SK-N-SH (cell line): ENCODE results near the gene MROH7. TPM values are rescaled to one million over a fixed set of nuclear protein-coding genes. Genes with fewer than 3 reads are reported as not detected.

ENCODE experiments used
- CTCF ChIA-PET: fragments of 300-600, 350-600 bp; formaldehyde crosslinking; extraction: SDS; loops from one replicate; lab custom pipeline; 2021; lab: Yijun Ruan, JAX
- POLR2A ChIA-PET: fragments of 350-600 bp; sonication (Branson Sonifier 250); formaldehyde crosslinking; extraction: SDS; loops from one replicate; lab custom pipeline; 2020; ENCODE audit warnings: antibody characterized with exemption, inconsistent platforms; lab: Yijun Ruan, JAX
- DNase-seq: peaks from one replicate; pipeline ENCODE4 v3.0.0; 2012
- H2AFZ ChIP-seq: fragments of 200-600 bp; sonication (generic); 2 replicates; pipeline ENCODE4 v1.8.1; 2016; ENCODE audit warnings: antibody characterized with exemption, mild to moderate bottlenecking, low read depth
- H3F3A ChIP-seq: fragments of 200-600 bp; sonication (generic); replicated peaks from 2 replicates; pipeline ENCODE3; 2016; ENCODE audit warnings: antibody characterized with exemption, mild to moderate bottlenecking; ENCODE audit not compliant: insufficient read depth
- H3K27ac ChIP-seq, 2 experiments: fragments of 200-500 bp in 1 of 2; fragments of 200-600 bp in 1 of 2; sonication (Bioruptor generic) in 1 of 2; sonication (generic), shearing (Covaris generic) in 1 of 2; 2 replicates each; pipeline versions ENCODE4 v1.5.1 to v1.6.1; 2014 to 2016; ENCODE audit warnings: low read depth in 2 of 2, inconsistent platforms in 1 of 2, low read length in 1 of 2, mild to moderate bottlenecking in 1 of 2, mixed read lengths in 1 of 2
- H3K27me3 ChIP-seq: fragments of 200-600 bp; sonication (generic), shearing (Covaris generic); 2 replicates; pipeline ENCODE4 v1.6.1; 2016; ENCODE audit warnings: mixed run types; ENCODE audit not compliant: insufficient read depth
- H3K36me3 ChIP-seq, 2 experiments: fragments of 200-500 bp in 1 of 2; fragments of 200-600 bp in 1 of 2; sonication (Bioruptor generic) in 1 of 2; sonication (generic) in 1 of 2; replicated peaks in 1 of 2; 2 replicates each; pipeline versions ENCODE3 to v1.5.1; 2014 to 2016; ENCODE audit warnings: low read length in 1 of 2, mild to moderate bottlenecking in 1 of 2; ENCODE audit not compliant: insufficient read depth in 2 of 2, control insufficient read depth in 1 of 2
- H3K4me1 ChIP-seq, 2 experiments: fragments of 200-500 bp in 1 of 2; fragments of 200-600 bp in 1 of 2; sonication (Bioruptor generic) in 1 of 2; sonication (generic), shearing (Covaris generic) in 1 of 2; 2 replicates each; pipeline versions ENCODE4 v1.5.1 to v1.6.1; 2014 to 2016; ENCODE audit warnings: low read depth in 1 of 2, low read length in 1 of 2, mixed run types in 1 of 2; ENCODE audit not compliant: insufficient read depth in 2 of 2, control insufficient read depth in 1 of 2
- H3K4me2 ChIP-seq: fragments of 200-600 bp; sonication (generic), shearing (Covaris generic); 2 replicates; pipeline ENCODE4 v1.6.1; 2017; ENCODE audit warnings: mixed run types
- H3K4me3 ChIP-seq, 2 experiments: fragments of 200-500 bp in 1 of 2; fragments of 200-600 bp in 1 of 2; sonication (Bioruptor generic) in 1 of 2; sonication (generic), shearing (Covaris generic) in 1 of 2; 2 replicates each; pipeline versions ENCODE4 v1.5.1 to v1.8.1; 2014 to 2016; ENCODE audit warnings: low read depth in 2 of 2, inconsistent platforms in 1 of 2, low read length in 1 of 2, mild to moderate bottlenecking in 1 of 2, mixed read lengths in 1 of 2, moderate library complexity in 1 of 2
- H3K79me2 ChIP-seq: fragments of 200-600 bp; sonication (generic); 2 replicates; pipeline ENCODE4 v1.8.1; 2017; ENCODE audit warnings: mild to moderate bottlenecking; ENCODE audit not compliant: insufficient read depth
- H3K9ac ChIP-seq: fragments of 200-600 bp; sonication (generic); 2 replicates; pipeline ENCODE4 v1.6.1; 2017; ENCODE audit warnings: mixed run types
- H3K9me2 ChIP-seq: fragments of 200-600 bp; sonication (generic); 2 replicates; pipeline ENCODE4 v1.6.1; 2017; ENCODE audit warnings: mixed run types
- H3K9me3 ChIP-seq: fragments of 200-600 bp; sonication (generic); 2 replicates; pipeline ENCODE4 v1.6.1; 2017; ENCODE audit warnings: mixed run types, mild to moderate bottlenecking, moderate library complexity
- H4K20me1 ChIP-seq: fragments of 200-600 bp; sonication (generic); 2 replicates; pipeline ENCODE4 v1.6.1; 2017; ENCODE audit warnings: mild to moderate bottlenecking, mixed run types; ENCODE audit not compliant: insufficient read depth
- ELF1 ChIP-seq: IDR thresholded peaks from 2 replicates; pipeline ENCODE4 v1.4.0; 2012
- GATA2 ChIP-seq: sonication (generic); formaldehyde crosslinking; IDR thresholded peaks from 2 replicates; pipeline ENCODE4 v1.5.0; 2020; ENCODE audit warnings: mild to moderate bottlenecking, missing genetic modification reagents
- IRF3 ChIP-seq: fragments of 150-350 bp; IDR thresholded peaks from 2 replicates; pipeline ENCODE4 v1.6.1; 2016; ENCODE audit warnings: mild to moderate bottlenecking, low read depth, low read length
- MXI1 ChIP-seq: IDR thresholded peaks from 2 replicates; pipeline ENCODE4 v1.6.1; 2012; ENCODE audit warnings: mild to moderate bottlenecking, low read depth, low read length, improper control_type of control experiment
- NRF1 ChIP-seq: IDR thresholded peaks from 2 replicates; pipeline ENCODE4 v1.6.1; 2012; ENCODE audit warnings: low read depth, mild to moderate bottlenecking, low read length
- RCOR1 ChIP-seq: fragments of 150-350 bp; IDR thresholded peaks from 2 replicates; pipeline ENCODE4 v1.6.1; 2017; ENCODE audit warnings: antibody characterized with exemption, low read length
- RFX5 ChIP-seq: IDR thresholded peaks from 2 replicates; pipeline ENCODE4 v1.6.1; 2012; ENCODE audit warnings: mild to moderate bottlenecking, improper control_type of control experiment, low read length
- RXRA ChIP-seq: IDR thresholded peaks from 2 replicates; pipeline ENCODE4 v1.4.0; 2012; ENCODE audit warnings: low read depth, mild to moderate bottlenecking, borderline replicate concordance
- SIN3A ChIP-seq: IDR thresholded peaks from 2 replicates; pipeline ENCODE4 v1.6.1; 2012; ENCODE audit warnings: low read depth, mild to moderate bottlenecking, low read length, moderate library complexity, borderline replicate concordance
- TEAD4 ChIP-seq: IDR thresholded peaks from 2 replicates; pipeline ENCODE4 v1.4.0; 2012; ENCODE audit warnings: mild to moderate bottlenecking, borderline replicate concordance; ENCODE audit not compliant: insufficient read depth
- WGBS: methylation state at CpG from one replicate; pipeline ENCODE4 v1.1.6; 2017; ENCODE audit warnings: low lambda C conversion rate; 5-methylcytosine and 5-hydroxymethylcytosine counted together
- polyA plus RNA-seq, 3 experiments: library from polyadenylated mRNA; depleted of rRNA; stranded (reverse); fragments of >200 nt; gene quantifications; 2 replicates each; pipeline ENCODE4 v1.2.3, GENCODE V29; 2012
- TF ChIP-seq, protein P1 (sequence below): IDR thresholded peaks from 2 replicates; pipeline ENCODE4 v1.6.1; 2012; ENCODE audit warnings: mild to moderate bottlenecking, low read depth, low read length, moderate library complexity
- TF ChIP-seq, protein P2 (sequence below): fragments of 200-600 bp; sonication (generic); IDR thresholded peaks from 2 replicates; pipeline ENCODE4 v1.6.1; 2017; ENCODE audit warnings: antibody characterized with exemption, mild to moderate bottlenecking, moderate library complexity

The MROH7 gene
- polyA plus RNA-seq, 1 of the 3 experiments (the other 2 are of a cell fraction), result 0.51 TPM

- no peak overlapping the region for H3K4me3 ChIP-seq
- H3K9ac ChIP-seq, result no peak overlapping the region
- TF ChIP-seq IRF3, result no peak
- no peak for TF ChIP-seq GATA2 (CRISPR knock-in tag)
- no peak for TF ChIP-seq SIN3A
- TF ChIP-seq, protein P1, sequence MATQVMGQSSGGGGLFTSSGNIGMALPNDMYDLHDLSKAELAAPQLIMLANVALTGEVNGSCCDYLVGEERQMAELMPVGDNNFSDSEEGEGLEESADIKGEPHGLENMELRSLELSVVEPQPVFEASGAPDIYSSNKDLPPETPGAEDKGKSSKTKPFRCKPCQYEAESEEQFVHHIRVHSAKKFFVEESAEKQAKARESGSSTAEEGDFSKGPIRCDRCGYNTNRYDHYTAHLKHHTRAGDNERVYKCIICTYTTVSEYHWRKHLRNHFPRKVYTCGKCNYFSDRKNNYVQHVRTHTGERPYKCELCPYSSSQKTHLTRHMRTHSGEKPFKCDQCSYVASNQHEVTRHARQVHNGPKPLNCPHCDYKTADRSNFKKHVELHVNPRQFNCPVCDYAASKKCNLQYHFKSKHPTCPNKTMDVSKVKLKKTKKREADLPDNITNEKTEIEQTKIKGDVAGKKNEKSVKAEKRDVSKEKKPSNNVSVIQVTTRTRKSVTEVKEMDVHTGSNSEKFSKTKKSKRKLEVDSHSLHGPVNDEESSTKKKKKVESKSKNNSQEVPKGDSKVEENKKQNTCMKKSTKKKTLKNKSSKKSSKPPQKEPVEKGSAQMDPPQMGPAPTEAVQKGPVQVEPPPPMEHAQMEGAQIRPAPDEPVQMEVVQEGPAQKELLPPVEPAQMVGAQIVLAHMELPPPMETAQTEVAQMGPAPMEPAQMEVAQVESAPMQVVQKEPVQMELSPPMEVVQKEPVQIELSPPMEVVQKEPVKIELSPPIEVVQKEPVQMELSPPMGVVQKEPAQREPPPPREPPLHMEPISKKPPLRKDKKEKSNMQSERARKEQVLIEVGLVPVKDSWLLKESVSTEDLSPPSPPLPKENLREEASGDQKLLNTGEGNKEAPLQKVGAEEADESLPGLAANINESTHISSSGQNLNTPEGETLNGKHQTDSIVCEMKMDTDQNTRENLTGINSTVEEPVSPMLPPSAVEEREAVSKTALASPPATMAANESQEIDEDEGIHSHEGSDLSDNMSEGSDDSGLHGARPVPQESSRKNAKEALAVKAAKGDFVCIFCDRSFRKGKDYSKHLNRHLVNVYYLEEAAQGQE, result no peak
- TF ChIP-seq, protein P2, sequence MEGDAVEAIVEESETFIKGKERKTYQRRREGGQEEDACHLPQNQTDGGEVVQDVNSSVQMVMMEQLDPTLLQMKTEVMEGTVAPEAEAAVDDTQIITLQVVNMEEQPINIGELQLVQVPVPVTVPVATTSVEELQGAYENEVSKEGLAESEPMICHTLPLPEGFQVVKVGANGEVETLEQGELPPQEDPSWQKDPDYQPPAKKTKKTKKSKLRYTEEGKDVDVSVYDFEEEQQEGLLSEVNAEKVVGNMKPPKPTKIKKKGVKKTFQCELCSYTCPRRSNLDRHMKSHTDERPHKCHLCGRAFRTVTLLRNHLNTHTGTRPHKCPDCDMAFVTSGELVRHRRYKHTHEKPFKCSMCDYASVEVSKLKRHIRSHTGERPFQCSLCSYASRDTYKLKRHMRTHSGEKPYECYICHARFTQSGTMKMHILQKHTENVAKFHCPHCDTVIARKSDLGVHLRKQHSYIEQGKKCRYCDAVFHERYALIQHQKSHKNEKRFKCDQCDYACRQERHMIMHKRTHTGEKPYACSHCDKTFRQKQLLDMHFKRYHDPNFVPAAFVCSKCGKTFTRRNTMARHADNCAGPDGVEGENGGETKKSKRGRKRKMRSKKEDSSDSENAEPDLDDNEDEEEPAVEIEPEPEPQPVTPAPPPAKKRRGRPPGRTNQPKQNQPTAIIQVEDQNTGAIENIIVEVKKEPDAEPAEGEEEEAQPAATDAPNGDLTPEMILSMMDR, result no peak
- no peak for TF ChIP-seq RXRA
- no peak for TF ChIP-seq ELF1
- no peak for TF ChIP-seq NRF1
- no peak for TF ChIP-seq RCOR1
- TF ChIP-seq MXI1, result no peak
- TF ChIP-seq RFX5, result no peak
- TF ChIP-seq TEAD4, result no peak
- H3F3A ChIP-seq, result no peaks in the 10 kb centered on the region
- no peak overlapping the region for H3K4me2 ChIP-seq
- no peaks in the 10 kb centered on the region for H3K9me3 ChIP-seq
- ChIA-PET POLR2A (no interaction called here), CTCF (interaction anchor here (1.0 kb wide), 1 partner anchor 9 kb away, joined by 3 read pairs; no protein-coding TSS in a partner anchor)
- H4K20me1 ChIP-seq, result no peaks in the 10 kb centered on the region
- peaks cover 0 to 9% of the 10 kb centered on the region in 2 experiments for H3K36me3 ChIP-seq
- H3K27me3 ChIP-seq, result no peaks in the 10 kb centered on the region
- H3K9me2 ChIP-seq, result no peaks in the 10 kb centered on the region
- no peak for DNase-seq
- H3K79me2 ChIP-seq, result no peaks in the 10 kb centered on the region
- 100% methylated on average over 6 of the region's 13 CpGs for WGBS
- no peak overlapping the region for H3K27ac ChIP-seq
- H3K4me1 ChIP-seq, result peaks cover 0 to 2% of the 10 kb centered on the region in 2 experiments; a peak in 1 of 4 replicates
- H2AFZ ChIP-seq, result no peak overlapping the region
These were observed 42.3 kb upstream of the MROH7 start for GRCh38 chr1:54599211-54599823.
